ENCODE measurements around the gene TMEM175.
A peak's percentile ranks its signal among the peaks of the same experiment; 100 is the strongest.
"Not testable (repeated sequence)": the region's sequence is repeated elsewhere in the genome, so short reads cannot be mapped to it uniquely, and the experiment has no call there.

TMEM175 gene

GRCh38 chr4:930028-930551 lies 2.2 kb upstream of the TMEM175 start:
- peak overlapping the region; percentile 96 for H3K4me3 ChIP-seq (replicated peaks; ENCODE audit: low read depth, low read length)
- no peak for DNase-seq (ENCODE audit: extremely low read depth, low read depth)
- TF ChIP-seq, protein P1, sequence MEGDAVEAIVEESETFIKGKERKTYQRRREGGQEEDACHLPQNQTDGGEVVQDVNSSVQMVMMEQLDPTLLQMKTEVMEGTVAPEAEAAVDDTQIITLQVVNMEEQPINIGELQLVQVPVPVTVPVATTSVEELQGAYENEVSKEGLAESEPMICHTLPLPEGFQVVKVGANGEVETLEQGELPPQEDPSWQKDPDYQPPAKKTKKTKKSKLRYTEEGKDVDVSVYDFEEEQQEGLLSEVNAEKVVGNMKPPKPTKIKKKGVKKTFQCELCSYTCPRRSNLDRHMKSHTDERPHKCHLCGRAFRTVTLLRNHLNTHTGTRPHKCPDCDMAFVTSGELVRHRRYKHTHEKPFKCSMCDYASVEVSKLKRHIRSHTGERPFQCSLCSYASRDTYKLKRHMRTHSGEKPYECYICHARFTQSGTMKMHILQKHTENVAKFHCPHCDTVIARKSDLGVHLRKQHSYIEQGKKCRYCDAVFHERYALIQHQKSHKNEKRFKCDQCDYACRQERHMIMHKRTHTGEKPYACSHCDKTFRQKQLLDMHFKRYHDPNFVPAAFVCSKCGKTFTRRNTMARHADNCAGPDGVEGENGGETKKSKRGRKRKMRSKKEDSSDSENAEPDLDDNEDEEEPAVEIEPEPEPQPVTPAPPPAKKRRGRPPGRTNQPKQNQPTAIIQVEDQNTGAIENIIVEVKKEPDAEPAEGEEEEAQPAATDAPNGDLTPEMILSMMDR (IDR thresholded peaks at IDR 0.05; ENCODE audit: low read depth, low read length, missing control alignments), result no peak

GRCh38 chr4:930827-931193 lies 1.4 kb upstream of the TMEM175 start:
- DNase-seq (ENCODE audit: extremely low read depth, low read depth), result no peak
- H3K4me3 ChIP-seq (replicated peaks; ENCODE audit: low read depth, low read length), result peak overlapping the region; percentile 96
- TF ChIP-seq, protein P1 (IDR thresholded peaks at IDR 0.05; ENCODE audit: low read depth, low read length, missing control alignments), result no peak

- no peak for DNase-seq (ENCODE audit: extremely low read depth, low read depth)
- TF ChIP-seq, protein P1 (IDR thresholded peaks at IDR 0.05; ENCODE audit: low read depth, low read length, missing control alignments), result no peak
- peak overlapping the region; percentile 96 for H3K4me3 ChIP-seq (replicated peaks; ENCODE audit: low read depth, low read length)
These were observed 883 bp upstream of the TMEM175 start for GRCh38 chr4:931194-931959.

DNA sequence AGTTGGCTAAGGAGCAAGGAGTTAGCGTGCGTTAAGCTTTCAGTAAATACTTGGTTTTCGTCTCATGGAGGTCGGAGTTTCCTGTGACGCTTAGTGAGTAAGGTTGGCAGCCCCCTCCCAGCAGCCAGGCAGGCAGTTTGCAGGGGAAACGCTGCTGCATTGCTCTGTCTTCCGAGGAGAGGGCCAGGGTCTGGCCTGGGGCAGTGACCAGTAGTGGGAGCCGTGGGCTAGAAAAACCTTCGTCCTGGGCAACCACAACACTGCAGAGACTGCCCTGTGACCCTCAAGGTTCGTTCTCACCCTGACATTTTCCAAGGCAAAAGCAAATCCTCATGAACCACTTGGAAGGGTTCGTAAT lies 432 bp downstream of the TMEM175 start:
- peak overlapping the region; percentile 96 for H3K4me3 ChIP-seq (replicated peaks; ENCODE audit: low read depth, low read length)
- no peak for DNase-seq (ENCODE audit: extremely low read depth, low read depth)
- TF ChIP-seq, protein P1 (IDR thresholded peaks at IDR 0.05; ENCODE audit: low read depth, low read length, missing control alignments), result no peak

- not testable (repeated sequence) for DNase-seq (ENCODE audit: extremely low read depth, low read depth); H3K4me3 ChIP-seq (replicated peaks; ENCODE audit: low read depth, low read length)
These were observed 7.2 kb downstream of the TMEM175 start for GRCh38 chr4:939508-939907.

DNA sequence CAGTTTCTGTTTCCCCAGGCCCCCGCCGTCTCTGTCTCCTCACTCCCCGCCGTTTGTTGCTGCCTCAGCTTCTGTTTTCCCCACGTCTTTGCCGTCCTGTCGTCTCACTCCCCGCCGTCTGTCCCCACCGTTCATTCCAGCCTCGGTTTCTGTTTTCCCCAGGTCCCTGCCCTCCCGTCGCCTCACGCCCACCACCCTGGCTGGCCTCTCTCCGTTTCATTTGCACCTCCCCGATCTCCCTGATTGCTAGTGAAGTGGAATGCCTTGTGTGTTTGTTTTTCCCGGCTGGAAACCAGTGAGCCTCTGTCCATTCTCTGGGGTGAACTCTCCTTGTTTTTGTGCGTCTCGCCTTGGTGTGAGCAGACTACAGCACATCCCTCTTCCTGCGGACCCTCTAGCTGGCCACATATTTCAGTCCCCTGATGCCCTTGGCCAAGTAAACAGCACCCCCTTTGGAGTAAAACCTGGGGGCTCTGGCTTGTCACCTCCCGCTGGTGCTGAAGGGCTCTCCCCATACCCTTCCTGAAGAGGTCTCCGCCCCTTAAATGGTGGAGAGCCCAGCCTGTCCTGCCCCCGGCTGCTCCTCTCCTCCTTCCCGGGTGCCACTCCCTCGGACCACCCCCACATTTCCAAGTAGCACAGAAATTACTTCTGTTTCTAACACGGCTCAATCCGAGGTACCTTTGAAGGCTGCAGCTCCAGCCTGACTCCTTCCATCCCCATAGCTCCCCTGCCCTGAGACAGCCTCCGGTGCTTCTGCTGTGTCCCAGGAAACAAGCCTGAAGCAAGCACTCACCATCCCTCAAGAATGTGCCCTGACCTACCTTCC lies 13.2 kb downstream of the TMEM175 start:
- H3K4me3 ChIP-seq (replicated peaks; ENCODE audit: low read depth, low read length), result no peak overlapping the region
- TF ChIP-seq, protein P1 (IDR thresholded peaks at IDR 0.05; ENCODE audit: low read depth, low read length, missing control alignments), result no peak
- DNase-seq (ENCODE audit: extremely low read depth, low read depth), result no peak

GRCh38 chr4:946103-946450 lies 13.8 kb downstream of the TMEM175 start:
- TF ChIP-seq, protein P1 (IDR thresholded peaks at IDR 0.05; ENCODE audit: low read depth, low read length, missing control alignments), result no peak
- H3K4me3 ChIP-seq (replicated peaks; ENCODE audit: low read depth, low read length), result no peak overlapping the region
- DNase-seq (ENCODE audit: extremely low read depth, low read depth), result no peak

Measured in HFF-Myc (cell line).